SK-N-SH treated with all-trans-retinoic acid at 6 μM for 48 hours (cell line): ENCODE measurements around the gene APLN.

ENCODE experiments used
- ATAC-seq: fragments of 200-7000 bp; cut with Tn5 transposase; 3 replicates; pipeline ENCODE4 v1.9.1; 2020; ENCODE audit warnings: mild to moderate bottlenecking, moderate library complexity
- ARNTL ChIP-seq: fragments of 450-650 bp; formaldehyde crosslinking; IDR thresholded peaks from 2 replicates; pipeline ENCODE4 v1.5.0; 2020; ENCODE audit warnings: low read depth, mild to moderate bottlenecking, moderate library complexity, borderline replicate concordance
- BACH2 ChIP-seq: fragments of 250-450 bp; sonication (Bioruptor Pico); IDR thresholded peaks from 2 replicates; pipeline ENCODE4 v1.9.0; 2021; ENCODE audit warnings: mild to moderate bottlenecking, borderline replicate concordance
- CSDC2 ChIP-seq: fragments of 250-450 bp; sonication (Bioruptor Pico); IDR thresholded peaks from 2 replicates; pipeline ENCODE4 v1.5.0; 2020; ENCODE audit warnings: mild to moderate bottlenecking, moderate library complexity
- ESRRG ChIP-seq: fragments of 250-450 bp; sonication (Bioruptor Pico); IDR thresholded peaks from 2 replicates; pipeline ENCODE4 v1.6.1; 2021; ENCODE audit warnings: mild to moderate bottlenecking
- GLIS3 ChIP-seq: fragments of 250-450 bp; sonication (Bioruptor Pico); IDR thresholded peaks from 2 replicates; pipeline ENCODE4 v1.5.0; 2020; ENCODE audit warnings: mild to moderate bottlenecking, moderate library complexity
- ISL1 ChIP-seq: fragments of 250-450 bp; sonication (Bioruptor Pico); IDR thresholded peaks from 2 replicates; pipeline ENCODE4 v2.1.2; 2022; ENCODE audit warnings: mild to moderate bottlenecking, moderate library complexity
- OSR1 ChIP-seq: fragments of 250-450 bp; sonication (Bioruptor Pico); IDR thresholded peaks from 2 replicates; pipeline ENCODE4 v1.8.0; 2022; ENCODE audit warnings: moderate library complexity, mild to moderate bottlenecking, inconsistent platforms
- PATZ1 ChIP-seq: fragments of 250-450 bp; sonication (Bioruptor Pico); IDR thresholded peaks from 2 replicates; pipeline ENCODE4 v1.8.0; 2020; ENCODE audit warnings: mild to moderate bottlenecking, moderate library complexity, borderline replicate concordance
- PPARA ChIP-seq: fragments of 250-450 bp; sonication (Bioruptor Pico); IDR thresholded peaks from 2 replicates; pipeline ENCODE4 v1.5.0; 2020; ENCODE audit warnings: mild to moderate bottlenecking, borderline replicate concordance
- RARB ChIP-seq: fragments of 250-450 bp; sonication (Bioruptor Pico); IDR thresholded peaks from 2 replicates; pipeline ENCODE4 v1.8.0; 2021; ENCODE audit warnings: mild to moderate bottlenecking, moderate library complexity
- SNAI2 ChIP-seq: fragments of 250-450 bp; sonication (Bioruptor Pico); IDR thresholded peaks from 2 replicates; pipeline ENCODE4 v1.5.0; 2020; ENCODE audit warnings: mild to moderate bottlenecking, moderate library complexity
- TCF4 ChIP-seq: fragments of 250-450 bp; sonication (Bioruptor Pico); IDR thresholded peaks from 2 replicates; pipeline ENCODE4 v1.8.0; 2021; ENCODE audit warnings: mild to moderate bottlenecking, moderate library complexity, borderline replicate concordance
- TOX ChIP-seq: fragments of 250-450 bp; sonication (Bioruptor Pico); IDR thresholded peaks from 2 replicates; pipeline ENCODE4 v1.8.0; 2021; ENCODE audit warnings: mild to moderate bottlenecking, moderate library complexity, borderline replicate concordance
- TSHZ2 ChIP-seq: fragments of 250-450 bp; sonication (Bioruptor Pico); IDR thresholded peaks from 2 replicates; pipeline ENCODE4 v1.5.0; 2020; ENCODE audit warnings: mild to moderate bottlenecking, moderate library complexity
- ZC3H10 ChIP-seq: fragments of 250-450 bp; sonication (Bioruptor Pico); IDR thresholded peaks from 2 replicates; pipeline ENCODE4 v1.5.1; 2021; ENCODE audit warnings: mild to moderate bottlenecking, moderate library complexity
- ZFP3 ChIP-seq: fragments of 250-450 bp; sonication (Bioruptor Pico); IDR thresholded peaks from 2 replicates; pipeline ENCODE4 v1.5.0; 2020; ENCODE audit warnings: mild to moderate bottlenecking, moderate library complexity
- ZFP30 ChIP-seq: fragments of 450-650 bp; formaldehyde crosslinking; IDR thresholded peaks from 2 replicates; pipeline ENCODE4 v1.5.0; 2022; ENCODE audit warnings: mild to moderate bottlenecking, moderate library complexity
- ZNF565 ChIP-seq: fragments of 450-650 bp; formaldehyde crosslinking; conservative IDR thresholded peaks from 2 replicates; pipeline ENCODE4 v1.5.0; 2020; ENCODE audit warnings: low read depth, mild to moderate bottlenecking, moderate library complexity
- ZNF70 ChIP-seq: fragments of 450-650 bp; formaldehyde crosslinking; IDR thresholded peaks from 2 replicates; pipeline ENCODE4 v1.5.0; 2020; ENCODE audit warnings: mild to moderate bottlenecking, moderate library complexity
- TF ChIP-seq, protein P1 (sequence below): fragments of 250-450 bp; sonication (Bioruptor Pico); IDR thresholded peaks from 2 replicates; pipeline ENCODE4 v1.8.0; 2021; ENCODE audit warnings: low read depth, mild to moderate bottlenecking, moderate library complexity, borderline replicate concordance
- TF ChIP-seq, protein P2 (sequence below): fragments of 250-450 bp; sonication (Bioruptor Pico); IDR thresholded peaks from 2 replicates; pipeline ENCODE4 v1.5.1; 2020; ENCODE audit warnings: low read depth, mild to moderate bottlenecking, moderate library complexity
- TF ChIP-seq, protein P3 (sequence below): fragments of 250-450 bp; sonication (Bioruptor Pico); IDR thresholded peaks from 2 replicates; pipeline ENCODE4 v1.5.1; 2021; ENCODE audit warnings: mild to moderate bottlenecking, moderate library complexity

The APLN gene

DNA sequence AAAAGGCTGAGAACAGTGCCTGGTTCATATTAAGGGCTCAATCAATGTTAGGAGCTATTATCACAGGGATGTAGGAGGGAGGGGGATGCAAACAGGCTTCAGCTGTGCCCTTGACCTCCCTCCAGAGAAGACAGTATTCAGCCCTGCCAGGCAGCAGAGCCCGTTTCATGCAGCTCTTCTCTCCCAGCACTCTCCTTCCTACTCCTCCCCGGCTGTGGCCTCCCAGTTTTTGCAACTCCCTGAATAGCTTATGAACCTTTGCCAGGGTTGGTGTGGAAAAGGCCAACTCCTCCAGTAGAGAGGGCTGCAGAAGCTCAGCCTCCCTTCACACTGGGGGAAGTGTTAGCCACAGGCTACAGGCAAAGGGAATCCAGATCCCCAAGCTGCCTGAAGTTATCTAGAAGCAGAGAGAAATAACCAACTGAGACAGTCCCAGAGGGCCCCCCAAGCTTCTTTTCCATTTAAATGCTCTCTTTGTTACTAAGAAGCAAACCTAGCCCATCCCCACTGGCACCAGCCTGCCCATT, 31.7 kb upstream of the APLN start:
- ATAC-seq, result no peak
- no peak for TF ChIP-seq PATZ1
- no peak for TF ChIP-seq TSHZ2 (CRISPR knock-in tag)
- TF ChIP-seq PPARA (CRISPR knock-in tag), result no peak
- TF ChIP-seq ZFP3 (CRISPR knock-in tag), result no peak
- TF ChIP-seq CSDC2, result no peak
- TF ChIP-seq, protein P1, sequence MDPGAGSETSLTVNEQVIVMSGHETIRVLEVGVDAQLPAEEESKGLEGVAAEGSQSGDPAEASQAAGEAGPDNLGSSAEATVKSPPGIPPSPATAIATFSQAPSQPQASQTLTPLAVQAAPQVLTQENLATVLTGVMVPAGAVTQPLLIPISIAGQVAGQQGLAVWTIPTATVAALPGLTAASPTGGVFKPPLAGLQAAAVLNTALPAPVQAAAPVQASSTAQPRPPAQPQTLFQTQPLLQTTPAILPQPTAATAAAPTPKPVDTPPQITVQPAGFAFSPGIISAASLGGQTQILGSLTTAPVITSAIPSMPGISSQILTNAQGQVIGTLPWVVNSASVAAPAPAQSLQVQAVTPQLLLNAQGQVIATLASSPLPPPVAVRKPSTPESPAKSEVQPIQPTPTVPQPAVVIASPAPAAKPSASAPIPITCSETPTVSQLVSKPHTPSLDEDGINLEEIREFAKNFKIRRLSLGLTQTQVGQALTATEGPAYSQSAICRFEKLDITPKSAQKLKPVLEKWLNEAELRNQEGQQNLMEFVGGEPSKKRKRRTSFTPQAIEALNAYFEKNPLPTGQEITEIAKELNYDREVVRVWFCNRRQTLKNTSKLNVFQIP (CRISPR knock-in tag), result no peak
- no peak for TF ChIP-seq SNAI2 (CRISPR knock-in tag)
- no peak for TF ChIP-seq GLIS3
- TF ChIP-seq TCF4 (CRISPR knock-in tag), result no peak
- no peak for TF ChIP-seq ARNTL (CRISPR knock-in tag)
- TF ChIP-seq TOX (CRISPR knock-in tag), result no peak
- no peak for TF ChIP-seq BACH2 (CRISPR knock-in tag)
- no peak for TF ChIP-seq RARB (CRISPR knock-in tag)
- no peak for TF ChIP-seq ZNF565 (CRISPR knock-in tag)
- no peak for TF ChIP-seq ZFP30 (CRISPR knock-in tag)
- TF ChIP-seq, protein P2, sequence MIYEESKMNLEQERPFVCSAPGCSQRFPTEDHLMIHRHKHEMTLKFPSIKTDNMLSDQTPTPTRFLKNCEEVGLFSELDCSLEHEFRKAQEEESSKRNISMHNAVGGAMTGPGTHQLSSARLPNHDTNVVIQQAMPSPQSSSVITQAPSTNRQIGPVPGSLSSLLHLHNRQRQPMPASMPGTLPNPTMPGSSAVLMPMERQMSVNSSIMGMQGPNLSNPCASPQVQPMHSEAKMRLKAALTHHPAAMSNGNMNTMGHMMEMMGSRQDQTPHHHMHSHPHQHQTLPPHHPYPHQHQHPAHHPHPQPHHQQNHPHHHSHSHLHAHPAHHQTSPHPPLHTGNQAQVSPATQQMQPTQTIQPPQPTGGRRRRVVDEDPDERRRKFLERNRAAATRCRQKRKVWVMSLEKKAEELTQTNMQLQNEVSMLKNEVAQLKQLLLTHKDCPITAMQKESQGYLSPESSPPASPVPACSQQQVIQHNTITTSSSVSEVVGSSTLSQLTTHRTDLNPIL, result no peak
- no peak for TF ChIP-seq ESRRG (CRISPR knock-in tag)
- TF ChIP-seq ZC3H10 (CRISPR knock-in tag), result no peak

- no peak for ATAC-seq
- TF ChIP-seq ISL1 (no peak), BACH2 (CRISPR knock-in tag) (no peak), OSR1 (CRISPR knock-in tag) (no peak), CSDC2 (no peak), RARB (CRISPR knock-in tag) (no peak), PATZ1 (no peak), PPARA (CRISPR knock-in tag) (no peak), ARNTL (CRISPR knock-in tag) (no peak), TOX (CRISPR knock-in tag) (no peak), ZNF70 (CRISPR knock-in tag) (no peak), TCF4 (CRISPR knock-in tag) (no peak), ZNF565 (CRISPR knock-in tag) (no peak), ZFP30 (CRISPR knock-in tag) (no peak), SNAI2 (CRISPR knock-in tag) (no peak)
- TF ChIP-seq, protein P2, result no peak
- TF ChIP-seq, protein P3, sequence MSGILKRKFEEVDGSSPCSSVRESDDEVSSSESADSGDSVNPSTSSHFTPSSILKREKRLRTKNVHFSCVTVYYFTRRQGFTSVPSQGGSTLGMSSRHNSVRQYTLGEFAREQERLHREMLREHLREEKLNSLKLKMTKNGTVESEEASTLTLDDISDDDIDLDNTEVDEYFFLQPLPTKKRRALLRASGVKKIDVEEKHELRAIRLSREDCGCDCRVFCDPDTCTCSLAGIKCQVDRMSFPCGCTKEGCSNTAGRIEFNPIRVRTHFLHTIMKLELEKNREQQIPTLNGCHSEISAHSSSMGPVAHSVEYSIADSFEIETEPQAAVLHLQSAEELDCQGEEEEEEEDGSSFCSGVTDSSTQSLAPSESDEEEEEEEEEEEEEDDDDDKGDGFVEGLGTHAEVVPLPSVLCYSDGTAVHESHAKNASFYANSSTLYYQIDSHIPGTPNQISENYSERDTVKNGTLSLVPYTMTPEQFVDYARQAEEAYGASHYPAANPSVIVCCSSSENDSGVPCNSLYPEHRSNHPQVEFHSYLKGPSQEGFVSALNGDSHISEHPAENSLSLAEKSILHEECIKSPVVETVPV (CRISPR knock-in tag), result no peak
- TF ChIP-seq, protein P1 (CRISPR knock-in tag), result no peak
Measured at GRCh38 chrX:129682979-129683378, 28.2 kb upstream of the APLN start.
